ENCODE data around the gene RFX4. TPM values are rescaled to one million over a fixed set of nuclear protein-coding genes. Genes with fewer than 3 reads are reported as not detected.

The RFX4 gene
- total and polyA plus RNA-seq, 10 of the 15 experiments (the other 5 are each of a cell fraction or from before 2014, with no cell fraction given) = 0.02 to 0.23 TPM; not detected in 8

- TF ChIP-seq ZNF687 (IDR thresholded peaks at IDR 0.05) = no peak
- no peak for TF ChIP-seq GATAD2B (conservative IDR thresholded peaks at IDR 0.05; ENCODE audit: low read depth)
- TF ChIP-seq MEF2B (IDR thresholded peaks at IDR 0.05; ENCODE audit: partially characterized antibody, poor library complexity, severe bottlenecking) = no peak
- no peak for TF ChIP-seq CEBPB (IDR thresholded peaks at IDR 0.05; ENCODE audit: borderline replicate concordance in 1 of 2, low read depth in 2 of 2, low read length in 2 of 2)
- no peak for TF ChIP-seq IRF3 (IDR thresholded peaks at IDR 0.05)
- no peak for TF ChIP-seq ETV6 (conservative IDR thresholded peaks at IDR 0.05 in 1 of 2, IDR thresholded peaks at IDR 0.05 in 1 of 2; ENCODE audit: borderline replicate concordance in 1 of 2, low read depth in 1 of 2)
- no peak for TF ChIP-seq POU2F2 (IDR thresholded peaks at IDR 0.05; ENCODE audit: borderline replicate concordance, low read depth, low read length)
Observed at GRCh38 chr12:106724116-106724515, 141.3 kb downstream of the RFX4 start (continued).

Data from GM12878 (cell line).